HCT116 (cell line): ENCODE results near the gene NFIB. TPM values are rescaled to one million over a fixed set of nuclear protein-coding genes. Genes with fewer than 3 reads are reported as not detected.
A peak's percentile ranks its signal among the peaks of the same experiment; 100 is the strongest.

Experiments
- ATAC-seq: fragments of 200-7000 bp; cut with Tn5 transposase; 2 replicates; pipeline ENCODE4 v1.9.1; 2020; ENCODE audit warnings: mild to moderate bottlenecking, moderate library complexity
- BruUV-seq: library from RNA; stranded (reverse); fragments of 400-500 nt; replicated peaks from 2 replicates; lab custom pipeline; 2021; lab: Mats Ljungman, UMichigan
- CTCF ChIA-PET: fragments of 300-600 bp; sonication (Branson Sonifier 250); formaldehyde crosslinking; loops from one replicate; lab custom pipeline; 2021; ENCODE audit warnings: antibody characterized with exemption; lab: Charles Lee
- POLR2A ChIA-PET: fragments of 300-600, 350-600 bp; sonication (Branson Sonifier 250); formaldehyde crosslinking; loops from one replicate; lab custom pipeline; 2021; ENCODE audit warnings: antibody characterized with exemption; lab: Charles Lee
- RAD21 ChIA-PET, 2 experiments: fragments of 300-600 bp; sonication (Branson Sonifier 250); formaldehyde crosslinking; loops; one replicate each; lab custom pipeline; 2023; ENCODE audit warnings: low total read pairs in 2 of 2; ENCODE audit not compliant: uncharacterized antibody in 2 of 2, unreplicated experiment in 2 of 2, low non-redundant PET in 1 of 2; lab: Charles Lee
- DNase-seq: peaks from one replicate; pipeline ENCODE4 v3.0.0-alpha.2; 2010; ENCODE audit warnings: low read depth, low spot score
- H2AFZ ChIP-seq: fragments of 200-600 bp; shearing (Covaris generic), sonication (generic); 2 replicates; pipeline ENCODE4 v1.6.1; 2017; ENCODE audit warnings: low read depth, mixed run types, mixed read lengths, antibody characterized with exemption, low read length; ENCODE audit not compliant: poor library complexity, severe bottlenecking
- H3K27ac ChIP-seq: 2 replicates; pipeline ENCODE4 v1.5.1; 2012; ENCODE audit warnings: low read depth, low read length
- H3K27me3 ChIP-seq: fragments of 200-600 bp; sonication (generic); 2 replicates; pipeline ENCODE4 v1.6.1; 2016; ENCODE audit warnings: mixed run types, low read length, mixed read lengths; ENCODE audit not compliant: insufficient read depth
- H3K36me3 ChIP-seq, 2 experiments: fragments of 200-500 bp in 1 of 2; fragments of 200-600 bp in 1 of 2; sonication (Bioruptor generic) in 1 of 2; sonication (generic) in 1 of 2; 2 replicates each; pipeline versions ENCODE4 v1.5.1 to v1.6.1; 2014 to 2016; ENCODE audit warnings: low read length in 2 of 2, inconsistent platforms in 1 of 2, mixed read lengths in 1 of 2, mixed run types in 1 of 2; ENCODE audit not compliant: insufficient read depth in 2 of 2, control insufficient read depth in 1 of 2
- H3K4me1 ChIP-seq, 2 experiments: fragments of 200-600 bp in 1 of 2; sonication (generic) in 1 of 2; 2 replicates each; pipeline versions ENCODE4 v1.5.1 to v1.6.1; 2012 to 2017; ENCODE audit warnings: low read length in 2 of 2, inconsistent platforms in 1 of 2, mild to moderate bottlenecking in 1 of 2, mixed read lengths in 1 of 2, mixed run types in 1 of 2, moderate library complexity in 1 of 2; ENCODE audit not compliant: insufficient read depth in 2 of 2, control insufficient read depth in 1 of 2
- H3K4me2 ChIP-seq: fragments of 200-600 bp; sonication (generic); 2 replicates; pipeline ENCODE4 v1.6.1; 2017; ENCODE audit warnings: mixed run types, low read length, mixed read lengths
- H3K4me3 ChIP-seq, 2 experiments: fragments of 200-600 bp in 1 of 2; sonication (generic) in 1 of 2; replicated peaks in 1 of 2; 2 replicates each; pipeline ENCODE4 v1.5.1; 2011 to 2016; ENCODE audit warnings: low read length in 2 of 2, control low read depth in 1 of 2, low read depth in 1 of 2, mild to moderate bottlenecking in 1 of 2, mixed read lengths in 1 of 2, mixed run types in 1 of 2
- H3K79me2 ChIP-seq: fragments of 200-600 bp; sonication (generic); 2 replicates; pipeline ENCODE4 v1.6.1; 2017; ENCODE audit warnings: mild to moderate bottlenecking, mixed run types, low read length, moderate library complexity, mixed read lengths; ENCODE audit not compliant: insufficient read depth
- H3K9ac ChIP-seq: fragments of 200-600 bp; sonication (generic); 2 replicates; pipeline ENCODE4 v1.6.1; 2016; ENCODE audit warnings: low read length, mixed read lengths
- H3K9me2 ChIP-seq: fragments of 200-600 bp; sonication (generic), shearing (Covaris generic); 2 replicates; pipeline ENCODE4 v1.6.1; 2017; ENCODE audit warnings: mixed run types, mild to moderate bottlenecking, moderate library complexity; ENCODE audit not compliant: insufficient read depth
- H3K9me3 ChIP-seq, 2 experiments: fragments of 200-500 bp in 1 of 2; fragments of 200-600 bp in 1 of 2; sonication (Bioruptor generic) in 1 of 2; sonication (generic) in 1 of 2; 2 replicates each; pipeline ENCODE4 v1.6.1; 2014 to 2017; ENCODE audit warnings: low read length in 2 of 2, mixed read lengths in 2 of 2, inconsistent platforms in 1 of 2, low read depth in 1 of 2, mild to moderate bottlenecking in 1 of 2, mixed run types in 1 of 2, moderate library complexity in 1 of 2; ENCODE audit not compliant: control insufficient read depth in 1 of 2, insufficient read depth in 1 of 2
- H4K20me1 ChIP-seq: fragments of 200-600 bp; sonication (generic), shearing (Covaris generic); 2 replicates; pipeline ENCODE4 v1.6.1; 2017; ENCODE audit warnings: mixed run types, mild to moderate bottlenecking, moderate library complexity; ENCODE audit not compliant: insufficient read depth
- ATF3 ChIP-seq: IDR thresholded peaks from 2 replicates; pipeline ENCODE4 v1.6.1; 2012
- CEBPB ChIP-seq: IDR thresholded peaks from 2 replicates; pipeline ENCODE4 v1.6.1; 2012; ENCODE audit warnings: low read depth
- CTCF ChIP-seq, 3 experiments: fragments of 200-600 bp in 1 of 3; sonication (generic) in 1 of 3; IDR thresholded peaks in 2 of 3; conservative IDR thresholded peaks in 1 of 3; 2 replicates each; pipeline ENCODE4 v1.5.1; 2012 to 2017; ENCODE audit warnings: low read depth in 2 of 3, low read length in 2 of 3, antibody characterized with exemption in 1 of 3, borderline replicate concordance in 1 of 3, control low read depth in 1 of 3, mild to moderate bottlenecking in 1 of 3, mixed read lengths in 1 of 3, mixed run types in 1 of 3, moderate library complexity in 1 of 3; ENCODE audit not compliant: insufficient read depth in 1 of 3
- FOSL1 ChIP-seq: IDR thresholded peaks from 2 replicates; pipeline ENCODE4 v1.6.1; 2012; ENCODE audit warnings: low read depth
- MAX ChIP-seq: IDR thresholded peaks from 2 replicates; pipeline ENCODE4 v1.6.1; 2012
- POLR2AphosphoS5 ChIP-seq: IDR thresholded peaks from 2 replicates; pipeline ENCODE4 v1.6.1; 2011; ENCODE audit warnings: mild to moderate bottlenecking, low read depth, low read length, moderate library complexity
- SIN3A ChIP-seq: IDR thresholded peaks from 2 replicates; pipeline ENCODE4 v1.6.1; 2012; ENCODE audit warnings: low read depth
- SRF ChIP-seq: IDR thresholded peaks from 2 replicates; pipeline ENCODE4 v1.6.1; 2012; ENCODE audit warnings: low read depth
- TCF7L2 ChIP-seq: IDR thresholded peaks from 2 replicates; pipeline ENCODE4 v1.7.0; 2011; ENCODE audit warnings: borderline replicate concordance, inconsistent platforms; ENCODE audit not compliant: insufficient read depth, insufficient read length; ENCODE audit errors: extremely low read depth
- YY1 ChIP-seq: IDR thresholded peaks from 2 replicates; pipeline ENCODE4 v1.6.1; 2011; ENCODE audit warnings: low read length, low read depth, moderate library complexity, mild to moderate bottlenecking; ENCODE audit not compliant: insufficient replicate concordance; ENCODE audit errors: extremely low read depth
- ZBTB33 ChIP-seq: IDR thresholded peaks from 2 replicates; pipeline ENCODE4 v1.6.1; 2011; ENCODE audit warnings: mild to moderate bottlenecking, low read length, moderate library complexity; ENCODE audit not compliant: insufficient replicate concordance; ENCODE audit errors: extremely low read depth
- ZFX ChIP-seq: fragments of 450-650 bp; IDR thresholded peaks from 2 replicates; pipeline ENCODE4 v1.6.1; 2017
- intact Hi-C: fragments of 100-400 bp; cut with micrococcal nuclease; formaldehyde crosslinking; loops from 2 replicates; pipeline ENCODE4 v1.10.0; 2022
- total RNA-seq: library from RNA; stranded (reverse); gene quantifications from one replicate; pipeline ENCODE4 v1.2.1, GENCODE V29; 2021; ENCODE audit not compliant: unreplicated experiment

Gene NFIB
- total RNA-seq, 1 experiment from 2014 or later: 6.6 TPM

- TF ChIP-seq ZBTB33 (no peak), TCF7L2 (no peak), YY1 (no peak), ATF3 (no peak), CTCF (IDR thresholded peaks at IDR 0.05 in 2 of 3, conservative IDR thresholded peaks at IDR 0.05 in 1 of 3; ENCODE audit: borderline replicate concordance in 1 of 3, insufficient read depth in 1 of 3, low read depth in 2 of 3, low read length in 2 of 3) (no peak), CEBPB (no peak), SRF (no peak), SIN3A (no peak), POLR2AphosphoS5 (peak; percentile 30; the same call in 1 of the 2 replicates), MAX (peak; percentile 58; the same call in 1 of the 2 replicates), ZFX (peak; percentile 42; the same call in 1 of the 2 replicates), FOSL1 (no peak)
- TF ChIP-seq, all 23 proteins: peak for 3
- H3K9me2 ChIP-seq: no peaks in the 10 kb centered on the region
- CTCF ChIA-PET: no interaction called here
These were observed 1.3 kb upstream of the NFIB start for GRCh38 chr9:14314929-14315874.

More at GRCh38 chr9:14314929-14315874, 1.3 kb upstream of the NFIB start:
- Histone ChIP-seq H3K27me3 (peaks cover 14% of the 10 kb centered on the region; the same call in 1 of the 2 replicates), H3K9ac (peak overlapping the region; percentile 58), H3K4me2 (peak overlapping the region; percentile 87), H4K20me1 (no peaks in the 10 kb centered on the region), H3K4me3 (peak overlapping the region; percentile 48 to 57), H3K79me2 (no peaks in the 10 kb centered on the region), H3K9me3 (no peaks in the 10 kb centered on the region), H2AFZ (no peak overlapping the region), H3K36me3 (no peaks in the 10 kb centered on the region), H3K27ac (peak overlapping the region; percentile 68), H3K4me1 (peaks cover 7 to 21% of the 10 kb centered on the region in 2 experiments)
- DNase-seq (no peak), ATAC-seq (peak; percentile 82)
- ChIA-PET RAD21 (no interaction called here), POLR2A (no interaction called here)
- no TSS peak for BruUV-seq
- intact Hi-C loops: no loop called here
